Measurements from ENCODE around the gene SPEM3.

DNA sequence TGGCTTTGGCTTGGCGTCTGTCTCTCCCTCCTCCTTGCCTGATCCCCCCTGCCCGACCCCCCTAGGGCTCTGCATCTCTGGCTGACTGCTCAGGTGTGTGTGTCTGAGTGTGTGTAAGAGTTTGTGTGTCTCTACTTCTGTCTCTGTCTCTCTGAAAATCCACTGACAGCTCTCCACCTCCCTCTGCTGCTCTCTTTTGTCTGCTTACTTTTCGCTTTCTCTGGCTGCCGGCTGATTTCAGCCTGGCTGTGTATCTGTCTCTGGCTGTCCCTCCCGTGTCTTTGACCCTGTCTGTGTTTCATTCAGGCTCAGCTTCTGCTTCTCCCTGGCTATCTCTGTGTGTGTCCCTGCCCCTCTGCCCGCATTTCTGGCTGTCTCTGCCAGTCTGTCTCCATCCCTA, 12.3 kb upstream of the SPEM3 start:
- TF ChIP-seq, protein P1, sequence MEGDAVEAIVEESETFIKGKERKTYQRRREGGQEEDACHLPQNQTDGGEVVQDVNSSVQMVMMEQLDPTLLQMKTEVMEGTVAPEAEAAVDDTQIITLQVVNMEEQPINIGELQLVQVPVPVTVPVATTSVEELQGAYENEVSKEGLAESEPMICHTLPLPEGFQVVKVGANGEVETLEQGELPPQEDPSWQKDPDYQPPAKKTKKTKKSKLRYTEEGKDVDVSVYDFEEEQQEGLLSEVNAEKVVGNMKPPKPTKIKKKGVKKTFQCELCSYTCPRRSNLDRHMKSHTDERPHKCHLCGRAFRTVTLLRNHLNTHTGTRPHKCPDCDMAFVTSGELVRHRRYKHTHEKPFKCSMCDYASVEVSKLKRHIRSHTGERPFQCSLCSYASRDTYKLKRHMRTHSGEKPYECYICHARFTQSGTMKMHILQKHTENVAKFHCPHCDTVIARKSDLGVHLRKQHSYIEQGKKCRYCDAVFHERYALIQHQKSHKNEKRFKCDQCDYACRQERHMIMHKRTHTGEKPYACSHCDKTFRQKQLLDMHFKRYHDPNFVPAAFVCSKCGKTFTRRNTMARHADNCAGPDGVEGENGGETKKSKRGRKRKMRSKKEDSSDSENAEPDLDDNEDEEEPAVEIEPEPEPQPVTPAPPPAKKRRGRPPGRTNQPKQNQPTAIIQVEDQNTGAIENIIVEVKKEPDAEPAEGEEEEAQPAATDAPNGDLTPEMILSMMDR (IDR thresholded peaks at IDR 0.05; ENCODE audit: low read depth, low read length, missing input control), result no peak
- TF ChIP-seq EGR1 (IDR thresholded peaks at IDR 0.05; ENCODE audit: low read depth in 2 of 2), result no peak
- TF ChIP-seq, protein P2, sequence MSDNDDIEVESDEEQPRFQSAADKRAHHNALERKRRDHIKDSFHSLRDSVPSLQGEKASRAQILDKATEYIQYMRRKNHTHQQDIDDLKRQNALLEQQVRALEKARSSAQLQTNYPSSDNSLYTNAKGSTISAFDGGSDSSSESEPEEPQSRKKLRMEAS (IDR thresholded peaks at IDR 0.05), result no peak
